Esophagus muscularis mucosa (tissue), 4 donors: ENCODE data around the gene PLEKHA8. TPM values are rescaled to one million over a fixed set of nuclear protein-coding genes. Genes with fewer than 3 reads are reported as not detected.

Source experiments
- DNase-seq: peaks from one replicate; pipeline ENCODE4 v3.0.0-alpha.2; 2017; ENCODE audit errors: extremely low spot score
- H3K27ac ChIP-seq, 4 donors: fragments of 200-600 bp; sonication (generic); replicated peaks in 1 of 4; 1 replicate in 3 of 4; 2 replicates in 1 of 4; pipeline ENCODE4 v1.5.1; 2016 to 2019; ENCODE audit warnings: mild to moderate bottlenecking in 1 of 4
- H3K27me3 ChIP-seq, 4 donors: fragments of 200-600 bp; sonication (generic); one replicate each; pipeline versions ENCODE4 v1.5.1 to v1.6.0; 2016 to 2019
- H3K36me3 ChIP-seq, 4 donors: fragments of 200-600 bp; sonication (generic); one replicate each; pipeline ENCODE4 v1.5.1; 2016 to 2019
- H3K4me1 ChIP-seq, 4 donors: fragments of 200-600 bp; sonication (generic); one replicate each; pipeline ENCODE4 v1.5.1; 2016 to 2019
- H3K4me3 ChIP-seq, 4 donors: fragments of 200-600 bp; sonication (generic); 1 replicate in 2 of 4; 2 replicates in 2 of 4; pipeline ENCODE4 v1.5.1; 2016 to 2019; ENCODE audit warnings: mild to moderate bottlenecking in 4 of 4, moderate library complexity in 1 of 4
- H3K9me3 ChIP-seq, 4 donors: fragments of 200-600 bp; sonication (generic); 1 replicate in 3 of 4; 2 replicates in 1 of 4; pipeline ENCODE4 v1.5.1; 2016 to 2019
- EP300 ChIP-seq: sonication (generic); formaldehyde crosslinking; IDR thresholded peaks from one replicate; pipeline ENCODE4 v1.6.1; 2017; ENCODE audit warnings: antibody characterized with exemption
- POLR2A ChIP-seq: fragments of 450-650 bp; IDR thresholded peaks from one replicate; pipeline ENCODE4 v1.6.1; 2017; ENCODE audit warnings: antibody characterized with exemption, moderate library complexity, mild to moderate bottlenecking, low read depth
- POLR2AphosphoS5 ChIP-seq, 2 donors: sonication (generic); formaldehyde crosslinking; IDR thresholded peaks; one replicate each; pipeline ENCODE4 v1.6.1; 2017; ENCODE audit warnings: antibody characterized with exemption in 2 of 2
- WGBS: methylation state at CpG from one replicate; pipeline ENCODE4 v1.1.5; 2018; 5-methylcytosine and 5-hydroxymethylcytosine counted together
- intact Hi-C: fragments of 100-400 bp; cut with DNase I; formaldehyde crosslinking; loops from one replicate; pipeline ENCODE4 v1.15.1; 2023
- total RNA-seq, 4 donors: library from RNA; depleted of rRNA; stranded (reverse); fragments of >200 nt; gene quantifications; one replicate each; pipeline versions ENCODE4 v1.1.0 to v1.2.1, GENCODE V29; 2016
- TF ChIP-seq, protein P1 (sequence below), 3 experiments: fragments of 200-600 bp in 2 of 3; fragments of 450-650 bp in 1 of 3; sonication (generic) in 2 of 3; IDR thresholded peaks; one replicate each; pipeline ENCODE4 v1.5.1; 2017 to 2019; ENCODE audit warnings: antibody characterized with exemption in 3 of 3, mild to moderate bottlenecking in 2 of 3, moderate library complexity in 1 of 3

The PLEKHA8 gene
- total RNA-seq, 4 donors from 2014 or later, result 6.6 to 11.9 (median 10.2) TPM

DNA sequence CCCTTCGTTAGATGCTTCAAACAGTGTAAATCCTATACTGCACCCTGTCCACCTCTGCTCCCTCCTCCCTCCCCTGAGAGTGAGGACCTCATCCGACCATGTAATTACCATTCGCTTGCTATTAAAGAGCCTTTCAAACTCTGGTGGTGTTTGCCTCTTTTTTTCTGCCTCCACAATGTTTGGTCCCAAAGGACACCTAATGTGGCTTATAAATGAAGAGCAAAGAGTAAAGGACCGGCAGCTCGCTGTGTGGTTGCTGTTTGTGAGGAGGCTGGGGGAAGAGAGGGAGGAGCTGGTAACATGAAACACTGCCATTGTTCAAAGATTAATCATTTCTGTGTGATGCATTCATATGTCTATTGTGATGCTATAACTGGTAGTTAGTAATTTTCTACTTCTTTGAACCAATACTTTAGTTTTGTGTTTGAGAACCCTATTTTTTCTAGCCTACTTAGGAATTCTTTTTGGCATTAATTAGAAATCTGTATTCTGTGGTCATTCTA lies 134.5 kb downstream of the PLEKHA8 start:
- H3K27me3 ChIP-seq, result no peaks in the 10 kb centered on the region
- peaks cover 0 to 48% (median 10%) of the 10 kb centered on the region in 4 donors for H3K36me3 ChIP-seq
- H3K4me3 ChIP-seq, result no peak overlapping the region
- no peaks in the 10 kb centered on the region for H3K9me3 ChIP-seq
- intact Hi-C loops, result loop anchor here (10.0 kb wide), 1 partner anchor 112 kb away; no protein-coding TSS in a partner anchor
- H3K4me1 ChIP-seq, result peaks cover 19 to 61% (median 51%) of the 10 kb centered on the region in 4 donors
- DNase-seq, result no peak
- TF ChIP-seq POLR2A (no peak), POLR2AphosphoS5 (IDR thresholded peaks at IDR 0.05) (no peak), EP300 (no peak)
- TF ChIP-seq, protein P1, sequence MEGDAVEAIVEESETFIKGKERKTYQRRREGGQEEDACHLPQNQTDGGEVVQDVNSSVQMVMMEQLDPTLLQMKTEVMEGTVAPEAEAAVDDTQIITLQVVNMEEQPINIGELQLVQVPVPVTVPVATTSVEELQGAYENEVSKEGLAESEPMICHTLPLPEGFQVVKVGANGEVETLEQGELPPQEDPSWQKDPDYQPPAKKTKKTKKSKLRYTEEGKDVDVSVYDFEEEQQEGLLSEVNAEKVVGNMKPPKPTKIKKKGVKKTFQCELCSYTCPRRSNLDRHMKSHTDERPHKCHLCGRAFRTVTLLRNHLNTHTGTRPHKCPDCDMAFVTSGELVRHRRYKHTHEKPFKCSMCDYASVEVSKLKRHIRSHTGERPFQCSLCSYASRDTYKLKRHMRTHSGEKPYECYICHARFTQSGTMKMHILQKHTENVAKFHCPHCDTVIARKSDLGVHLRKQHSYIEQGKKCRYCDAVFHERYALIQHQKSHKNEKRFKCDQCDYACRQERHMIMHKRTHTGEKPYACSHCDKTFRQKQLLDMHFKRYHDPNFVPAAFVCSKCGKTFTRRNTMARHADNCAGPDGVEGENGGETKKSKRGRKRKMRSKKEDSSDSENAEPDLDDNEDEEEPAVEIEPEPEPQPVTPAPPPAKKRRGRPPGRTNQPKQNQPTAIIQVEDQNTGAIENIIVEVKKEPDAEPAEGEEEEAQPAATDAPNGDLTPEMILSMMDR (IDR thresholded peaks at IDR 0.05), result no peak
- WGBS, result 63% methylated on average over 5 of the region's 5 CpGs
- peak overlapping the region; percentile 34 to 65 (median 54) for H3K27ac ChIP-seq

DNA sequence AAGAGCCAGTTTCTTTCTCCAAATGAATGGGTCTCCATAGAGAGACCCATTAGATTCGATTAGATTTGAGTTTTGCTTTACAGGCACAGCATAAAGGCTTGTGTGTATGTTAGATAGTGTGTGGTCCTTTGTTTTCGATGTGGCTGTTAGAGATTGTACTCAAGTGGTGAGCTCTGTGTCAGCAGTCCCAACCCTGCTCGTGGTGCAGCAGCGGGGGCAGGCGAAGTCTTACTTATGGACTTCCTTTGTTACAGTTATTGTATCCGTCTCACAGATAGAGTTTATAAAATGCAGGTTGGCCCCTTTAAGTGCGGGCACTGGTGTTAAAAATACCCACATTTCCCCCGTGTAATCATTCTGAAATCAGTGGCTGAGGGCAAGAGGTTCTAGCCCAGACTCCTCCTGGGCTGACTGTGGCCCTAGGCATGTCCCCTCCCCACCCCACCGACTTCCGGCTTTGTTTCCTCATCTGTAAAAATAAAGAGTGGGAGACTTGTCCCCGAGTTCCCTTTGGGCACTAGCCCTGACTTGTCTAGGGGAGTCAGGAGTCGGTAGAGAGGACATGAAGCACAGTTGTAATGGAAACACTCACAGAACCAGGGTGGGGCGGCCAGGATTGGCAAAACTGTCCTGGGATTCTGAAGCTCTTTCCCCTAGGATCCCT lies 135.2 kb downstream of the PLEKHA8 start:
- 63% methylated on average over 13 of the region's 13 CpGs for WGBS
- no peak for DNase-seq
- intact Hi-C loops, result loop anchor here (10.0 kb wide), 1 partner anchor 111 kb away; no protein-coding TSS in a partner anchor
- peak overlapping the region in 1 of 4 donors; percentile 6 for H3K4me3 ChIP-seq
- peaks cover 19 to 67% (median 51%) of the 10 kb centered on the region in 4 donors for H3K4me1 ChIP-seq
- peak overlapping the region; percentile 34 to 65 (median 54) for H3K27ac ChIP-seq
- H3K9me3 ChIP-seq, result no peaks in the 10 kb centered on the region
- peaks cover 0 to 47% (median 8%) of the 10 kb centered on the region in 4 donors for H3K36me3 ChIP-seq
- H3K27me3 ChIP-seq, result no peaks in the 10 kb centered on the region
- TF ChIP-seq, protein P1 (IDR thresholded peaks at IDR 0.05), result no peak
- no peak for TF ChIP-seq POLR2AphosphoS5 (IDR thresholded peaks at IDR 0.05)

- no peak overlapping the region for H3K4me3 ChIP-seq
- TF ChIP-seq POLR2AphosphoS5 (IDR thresholded peaks at IDR 0.05), result no peak
- TF ChIP-seq POLR2A, result no peak
- TF ChIP-seq, protein P1 (IDR thresholded peaks at IDR 0.05), result peak; percentile 59 to 69 (median 67)
- peaks cover 0 to 37% (median 5%) of the 10 kb centered on the region in 4 donors for H3K36me3 ChIP-seq
- intact Hi-C loops, result loop anchor here (10.0 kb wide), 1 partner anchor 110 kb away; no protein-coding TSS in a partner anchor
- no peaks in the 10 kb centered on the region for H3K9me3 ChIP-seq
- 72% methylated on average over 6 of the region's 6 CpGs for WGBS
- H3K27me3 ChIP-seq, result no peaks in the 10 kb centered on the region
- no peak for DNase-seq
- H3K27ac ChIP-seq, result peak overlapping the region in 3 of 4 donors; percentile 34 to 65 (median 59)
- H3K4me1 ChIP-seq, result peaks cover 19 to 64% (median 47%) of the 10 kb centered on the region in 4 donors
Observed at GRCh38 chr7:30164567-30164966, 136.4 kb downstream of the PLEKHA8 start.

- DNase-seq, result no peak
- peaks cover 16 to 64% (median 41%) of the 10 kb centered on the region in 4 donors for H3K4me1 ChIP-seq
Observed at GRCh38 chr7:30165590-30165989, 137.4 kb downstream of the PLEKHA8 start.

More at GRCh38 chr7:30165590-30165989, 137.4 kb downstream of the PLEKHA8 start:
- H3K27ac ChIP-seq, result no peak overlapping the region
- no peaks in the 10 kb centered on the region for H3K9me3 ChIP-seq
- H3K27me3 ChIP-seq, result no peaks in the 10 kb centered on the region
- no peak for TF ChIP-seq POLR2AphosphoS5 (IDR thresholded peaks at IDR 0.05)
- TF ChIP-seq, protein P1 (IDR thresholded peaks at IDR 0.05), result no peak
- 94% methylated on average over 3 of the region's 3 CpGs for WGBS
- no peak overlapping the region for H3K4me3 ChIP-seq
- H3K36me3 ChIP-seq, result peaks cover 0 to 30% (median 2%) of the 10 kb centered on the region in 4 donors
- intact Hi-C loops, result loop anchor here (10.0 kb wide), 1 partner anchor 109 kb away; no protein-coding TSS in a partner anchor
